Measurements from ENCODE around the gene ZNF700.
"Not testable (repeated sequence)": the region's sequence is repeated elsewhere in the genome, so short reads cannot be mapped to it uniquely, and the experiment has no call there.

DNA sequence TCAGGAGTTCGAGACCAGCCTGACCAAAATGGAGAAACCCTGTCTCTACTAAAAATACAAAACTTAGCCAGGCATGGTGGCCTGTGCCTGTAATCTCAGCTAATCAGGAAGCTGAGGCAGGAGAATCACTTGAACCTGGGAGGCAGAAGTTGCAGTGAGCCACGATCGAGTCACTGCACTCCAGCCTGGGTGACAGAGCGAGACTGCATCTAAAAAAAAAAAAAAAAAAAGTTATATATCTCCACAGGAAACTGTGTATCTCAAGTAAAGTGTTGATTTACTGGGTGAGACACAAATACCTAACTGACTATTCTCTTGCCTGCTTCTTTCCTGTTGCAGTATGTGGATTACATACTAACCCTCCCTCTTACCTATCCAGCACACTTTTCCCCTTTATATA lies 67.0 kb downstream of the ZNF700 start:
- TF ChIP-seq, protein P1, sequence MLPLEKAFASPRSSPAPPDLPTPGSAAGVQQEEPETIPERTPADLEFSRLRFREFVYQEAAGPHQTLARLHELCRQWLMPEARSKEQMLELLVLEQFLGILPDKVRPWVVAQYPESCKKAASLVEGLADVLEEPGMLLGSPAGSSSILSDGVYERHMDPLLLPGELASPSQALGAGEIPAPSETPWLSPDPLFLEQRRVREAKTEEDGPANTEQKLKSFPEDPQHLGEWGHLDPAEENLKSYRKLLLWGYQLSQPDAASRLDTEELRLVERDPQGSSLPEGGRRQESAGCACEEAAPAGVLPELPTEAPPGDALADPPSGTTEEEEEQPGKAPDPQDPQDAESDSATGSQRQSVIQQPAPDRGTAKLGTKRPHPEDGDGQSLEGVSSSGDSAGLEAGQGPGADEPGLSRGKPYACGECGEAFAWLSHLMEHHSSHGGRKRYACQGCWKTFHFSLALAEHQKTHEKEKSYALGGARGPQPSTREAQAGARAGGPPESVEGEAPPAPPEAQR (tag by site-specific recombination; IDR thresholded peaks at IDR 0.05), result not testable (repeated sequence)
- TF ChIP-seq, protein P2, sequence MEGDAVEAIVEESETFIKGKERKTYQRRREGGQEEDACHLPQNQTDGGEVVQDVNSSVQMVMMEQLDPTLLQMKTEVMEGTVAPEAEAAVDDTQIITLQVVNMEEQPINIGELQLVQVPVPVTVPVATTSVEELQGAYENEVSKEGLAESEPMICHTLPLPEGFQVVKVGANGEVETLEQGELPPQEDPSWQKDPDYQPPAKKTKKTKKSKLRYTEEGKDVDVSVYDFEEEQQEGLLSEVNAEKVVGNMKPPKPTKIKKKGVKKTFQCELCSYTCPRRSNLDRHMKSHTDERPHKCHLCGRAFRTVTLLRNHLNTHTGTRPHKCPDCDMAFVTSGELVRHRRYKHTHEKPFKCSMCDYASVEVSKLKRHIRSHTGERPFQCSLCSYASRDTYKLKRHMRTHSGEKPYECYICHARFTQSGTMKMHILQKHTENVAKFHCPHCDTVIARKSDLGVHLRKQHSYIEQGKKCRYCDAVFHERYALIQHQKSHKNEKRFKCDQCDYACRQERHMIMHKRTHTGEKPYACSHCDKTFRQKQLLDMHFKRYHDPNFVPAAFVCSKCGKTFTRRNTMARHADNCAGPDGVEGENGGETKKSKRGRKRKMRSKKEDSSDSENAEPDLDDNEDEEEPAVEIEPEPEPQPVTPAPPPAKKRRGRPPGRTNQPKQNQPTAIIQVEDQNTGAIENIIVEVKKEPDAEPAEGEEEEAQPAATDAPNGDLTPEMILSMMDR (tag by site-specific recombination; IDR thresholded peaks at IDR 0.05), result not testable (repeated sequence)
- TF ChIP-seq SETDB1 (IDR thresholded peaks at IDR 0.05; ENCODE audit: insufficient read length, low read length), result not testable (repeated sequence)
- TF ChIP-seq, protein P3, sequence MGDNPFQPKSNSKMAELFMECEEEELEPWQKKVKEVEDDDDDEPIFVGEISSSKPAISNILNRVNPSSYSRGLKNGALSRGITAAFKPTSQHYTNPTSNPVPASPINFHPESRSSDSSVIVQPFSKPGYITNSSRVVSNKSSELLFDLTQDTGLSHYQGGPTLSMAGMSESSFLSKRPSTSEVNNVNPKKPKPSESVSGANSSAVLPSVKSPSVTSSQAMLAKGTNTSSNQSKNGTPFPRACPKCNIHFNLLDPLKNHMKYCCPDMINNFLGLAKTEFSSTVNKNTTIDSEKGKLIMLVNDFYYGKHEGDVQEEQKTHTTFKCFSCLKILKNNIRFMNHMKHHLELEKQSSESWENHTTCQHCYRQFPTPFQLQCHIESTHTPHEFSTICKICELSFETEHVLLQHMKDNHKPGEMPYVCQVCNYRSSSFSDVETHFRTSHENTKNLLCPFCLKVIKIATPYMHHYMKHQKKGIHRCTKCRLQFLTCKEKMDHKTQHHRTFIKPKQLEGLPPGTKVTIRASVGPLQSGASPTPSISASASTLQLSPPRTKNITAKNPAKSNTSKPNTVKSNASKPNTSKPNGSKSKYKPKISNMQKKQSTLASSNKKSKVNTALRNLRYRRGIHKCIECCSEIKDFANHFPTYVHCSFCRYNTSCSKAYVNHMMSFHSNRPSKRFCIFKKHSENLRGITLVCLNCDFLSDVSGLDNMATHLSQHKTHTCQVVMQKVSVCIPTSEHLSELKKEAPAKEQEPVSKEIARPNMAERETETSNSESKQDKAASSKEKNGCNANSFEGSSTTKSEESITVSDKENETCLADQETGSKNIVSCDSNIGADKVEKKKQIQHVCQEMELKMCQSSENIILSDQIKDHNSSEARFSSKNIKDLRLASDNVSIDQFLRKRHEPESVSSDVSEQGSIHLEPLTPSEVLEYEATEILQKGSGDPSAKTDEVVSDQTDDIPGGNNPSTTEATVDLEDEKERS (tag by site-specific recombination; IDR thresholded peaks at IDR 0.05), result not testable (repeated sequence)
